GM13977 (cell line): ENCODE results near the gene AMD1.

Source experiments
- DNase-seq: peaks from one replicate; pipeline ENCODE4 v3.0.0; 2012; ENCODE audit warnings: low spot score
- in situ Hi-C: fragments of 300-500 bp; cut with MboI; formaldehyde crosslinking; loops from one replicate; pipeline ENCODE4 v1.12.0; 2022; ENCODE audit warnings: low sequenced_read_pairs, low pct_unique_long_range_greater_than_20kb, mixed read lengths, inconsistent platforms; ENCODE audit not compliant: unreplicated experiment
- TF ChIP-seq, protein P1 (sequence below): IDR thresholded peaks from 2 replicates; pipeline ENCODE4 v1.5.1; 2012; ENCODE audit warnings: mild to moderate bottlenecking, control low read depth; ENCODE audit not compliant: insufficient read depth; ENCODE audit errors: extremely low read depth, missing control alignments

AMD1 gene

DNA sequence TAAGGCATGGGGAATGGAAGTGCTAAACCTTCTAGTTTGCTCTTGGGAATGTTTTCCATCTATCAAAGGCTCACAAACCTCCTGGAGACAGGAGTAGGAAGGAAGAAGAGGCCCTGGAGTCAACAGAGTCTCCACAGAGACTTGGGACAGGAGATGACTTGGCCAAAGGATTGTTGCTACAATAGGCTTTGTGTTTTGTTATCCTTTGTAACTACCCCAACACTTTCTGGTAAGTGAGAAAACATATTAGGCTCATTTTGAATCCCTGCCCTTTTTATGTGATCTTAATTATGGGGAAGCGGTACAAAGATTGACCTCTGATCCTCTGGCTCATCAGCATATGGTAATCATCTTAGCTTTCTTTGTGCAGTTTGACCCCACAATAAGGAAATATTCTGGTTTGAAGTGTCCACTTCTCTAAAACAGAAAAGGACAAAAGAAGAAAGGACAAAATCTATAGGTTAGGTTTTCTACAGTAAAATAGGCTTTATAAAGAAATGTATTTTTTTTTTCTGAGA lies 59.9 kb downstream of the AMD1 start:
- DNase-seq = no peak
- TF ChIP-seq, protein P1, sequence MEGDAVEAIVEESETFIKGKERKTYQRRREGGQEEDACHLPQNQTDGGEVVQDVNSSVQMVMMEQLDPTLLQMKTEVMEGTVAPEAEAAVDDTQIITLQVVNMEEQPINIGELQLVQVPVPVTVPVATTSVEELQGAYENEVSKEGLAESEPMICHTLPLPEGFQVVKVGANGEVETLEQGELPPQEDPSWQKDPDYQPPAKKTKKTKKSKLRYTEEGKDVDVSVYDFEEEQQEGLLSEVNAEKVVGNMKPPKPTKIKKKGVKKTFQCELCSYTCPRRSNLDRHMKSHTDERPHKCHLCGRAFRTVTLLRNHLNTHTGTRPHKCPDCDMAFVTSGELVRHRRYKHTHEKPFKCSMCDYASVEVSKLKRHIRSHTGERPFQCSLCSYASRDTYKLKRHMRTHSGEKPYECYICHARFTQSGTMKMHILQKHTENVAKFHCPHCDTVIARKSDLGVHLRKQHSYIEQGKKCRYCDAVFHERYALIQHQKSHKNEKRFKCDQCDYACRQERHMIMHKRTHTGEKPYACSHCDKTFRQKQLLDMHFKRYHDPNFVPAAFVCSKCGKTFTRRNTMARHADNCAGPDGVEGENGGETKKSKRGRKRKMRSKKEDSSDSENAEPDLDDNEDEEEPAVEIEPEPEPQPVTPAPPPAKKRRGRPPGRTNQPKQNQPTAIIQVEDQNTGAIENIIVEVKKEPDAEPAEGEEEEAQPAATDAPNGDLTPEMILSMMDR = no peak
- in situ Hi-C loops = no loop called here

DNA sequence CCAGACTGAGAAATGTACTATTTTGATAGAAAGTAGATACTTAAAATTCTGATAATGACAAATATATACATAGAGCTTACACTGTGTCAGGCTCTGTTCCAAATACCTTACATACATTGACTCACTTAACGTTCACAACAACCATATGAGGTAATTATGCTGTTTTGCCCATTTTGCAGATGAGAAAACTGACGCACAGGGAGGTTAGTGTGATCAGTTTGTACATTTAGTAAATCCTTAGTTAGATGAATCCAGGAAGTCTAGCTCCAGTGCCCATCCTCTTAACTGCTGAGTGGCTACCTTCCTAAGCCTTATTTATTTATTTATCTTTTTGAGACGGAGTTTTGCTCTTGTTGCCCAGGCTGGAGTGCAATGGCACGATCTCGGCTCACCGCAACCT lies 60.6 kb downstream of the AMD1 start:
- TF ChIP-seq, protein P1 = no peak
- DNase-seq = no peak
- in situ Hi-C loops = no loop called here

DNA sequence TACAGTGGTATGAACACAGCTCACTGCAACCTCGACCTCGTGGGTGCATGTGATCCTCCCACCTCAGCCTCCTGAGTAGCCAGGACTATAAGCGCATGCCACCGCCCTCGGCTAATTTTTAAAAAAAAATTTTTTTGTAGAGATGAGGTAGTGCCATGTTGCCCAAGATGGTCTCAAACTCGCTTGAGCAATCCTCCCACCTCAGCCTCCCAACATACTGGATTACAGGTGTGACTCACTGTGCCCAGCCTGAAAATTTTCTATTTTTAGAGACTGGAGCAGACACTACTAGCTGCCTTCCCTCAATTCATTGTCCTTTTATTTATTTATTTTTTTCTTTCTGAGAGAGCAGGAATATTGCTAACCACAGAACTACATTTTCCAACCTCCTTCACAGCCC lies 63.6 kb downstream of the AMD1 start:
- in situ Hi-C loops = no loop called here
- no peak for DNase-seq
- TF ChIP-seq, protein P1 = no peak

DNA sequence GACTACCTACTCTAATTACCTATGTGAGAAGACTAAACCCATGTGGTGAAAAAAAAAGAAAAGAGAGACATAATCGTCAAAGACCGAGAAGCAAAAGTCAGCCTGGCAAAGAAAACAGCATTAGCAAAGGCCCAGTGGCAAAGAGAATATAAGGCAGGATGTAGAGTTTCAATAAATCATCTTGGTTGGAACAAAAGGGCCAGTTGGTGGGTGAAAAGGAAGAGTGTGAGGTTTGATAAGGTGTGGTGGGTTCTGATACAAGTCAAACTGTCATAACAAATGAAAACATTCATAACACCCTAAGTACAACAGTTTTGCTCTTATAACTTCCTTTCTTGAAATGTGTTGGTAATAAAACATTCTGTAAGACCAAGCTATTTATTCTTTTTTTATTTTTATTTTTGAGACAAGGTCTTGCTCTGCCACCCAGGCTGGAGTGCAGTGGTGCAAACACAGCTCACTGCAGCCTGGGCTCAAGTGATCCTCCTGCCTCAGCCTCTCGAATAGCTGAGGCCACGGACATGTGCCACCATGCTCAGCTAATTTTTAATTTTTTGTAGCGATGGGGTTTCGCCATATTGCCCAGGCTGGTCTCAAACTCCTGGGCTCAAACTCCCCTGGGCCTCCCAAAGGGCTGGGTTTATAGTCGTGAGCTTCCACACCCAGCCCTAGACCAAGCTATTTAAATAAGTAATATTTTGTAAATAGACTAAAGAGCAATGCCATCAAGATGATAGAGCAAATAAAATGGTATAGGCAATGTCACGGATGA lies 65.0 kb downstream of the AMD1 start:
- TF ChIP-seq, protein P1 = no peak
- in situ Hi-C loops = no loop called here
- DNase-seq = no peak

DNA sequence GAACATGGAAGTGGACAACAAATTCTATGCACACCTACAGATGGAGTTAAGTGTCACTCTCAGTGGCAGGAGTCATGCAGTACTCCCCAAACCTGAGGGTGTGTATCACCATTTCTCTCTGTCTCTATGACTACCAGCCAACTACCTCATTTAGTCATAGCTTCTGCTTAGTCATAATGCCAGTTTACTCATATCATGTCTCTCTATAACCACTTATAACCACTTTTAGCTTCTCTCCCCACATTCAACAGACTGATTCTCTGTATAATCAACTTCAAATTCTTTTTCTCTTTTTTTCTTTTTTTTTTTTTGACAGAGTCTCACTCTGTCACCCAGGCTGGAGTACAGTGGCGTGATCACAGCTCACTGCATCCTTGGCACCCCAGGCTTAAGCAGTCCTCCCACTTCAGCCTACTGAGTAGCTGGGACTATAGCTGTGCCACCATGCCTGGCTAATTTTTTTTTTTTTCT lies 70.1 kb downstream of the AMD1 start:
- TF ChIP-seq, protein P1 = no peak
- peak; percentile 84 for DNase-seq
- in situ Hi-C loops = no loop called here
